ENCODE data around the gene PLXNA4.

- TF ChIP-seq CTCF (IDR thresholded peaks at IDR 0.05; ENCODE audit: insufficient read depth, low read length) (no peak), POLR2AphosphoS5 (IDR thresholded peaks at IDR 0.05; ENCODE audit: low read depth) (no peak), REST (IDR thresholded peaks at IDR 0.05; ENCODE audit: insufficient replicate concordance, low read depth) (no peak)
Observed at GRCh38 chr7:132430861-132431822, 145.1 kb downstream of the PLXNA4 start.
